ENCODE results near the gene OR5K3.

Gene OR5K3

GRCh38 chr3:98433764-98434163 lies 43.3 kb downstream of the OR5K3 start:
- no peak for DNase-seq

GRCh38 chr3:98434412-98434811 lies 43.9 kb downstream of the OR5K3 start:
- no peak for DNase-seq

GRCh38 chr3:98440283-98440682 lies 49.8 kb downstream of the OR5K3 start:
- DNase-seq, result no peak

All from fibroblast of skin of scalp (primary cell).